DMS53 treated with DMSO at 0.1 percent for 48 hours (cell line): ENCODE data around the gene C4orf46.
A peak's percentile ranks its signal among the peaks of the same experiment; 100 is the strongest.
"Not testable (repeated sequence)": the region's sequence is repeated elsewhere in the genome, so short reads cannot be mapped to it uniquely, and the experiment has no call there.

Experiments used
- DNase-seq: peaks from one replicate; lab custom pipeline; 2025; ENCODE audit not compliant: unreplicated experiment; lab: John Stamatoyannopoulos, UW

The C4orf46 gene

GRCh38 chr4:158671665-158671914 lies at the start of gene C4orf46:
C4orf46 (minus strand) TSS chr4:158671887; CDS start chr4:158671801, 86 bp downstream.
- no peak for DNase-seq

- DNase-seq: no peak
Observed at GRCh38 chr4:158715802-158716201, 44.1 kb upstream of the C4orf46 start.

DNA sequence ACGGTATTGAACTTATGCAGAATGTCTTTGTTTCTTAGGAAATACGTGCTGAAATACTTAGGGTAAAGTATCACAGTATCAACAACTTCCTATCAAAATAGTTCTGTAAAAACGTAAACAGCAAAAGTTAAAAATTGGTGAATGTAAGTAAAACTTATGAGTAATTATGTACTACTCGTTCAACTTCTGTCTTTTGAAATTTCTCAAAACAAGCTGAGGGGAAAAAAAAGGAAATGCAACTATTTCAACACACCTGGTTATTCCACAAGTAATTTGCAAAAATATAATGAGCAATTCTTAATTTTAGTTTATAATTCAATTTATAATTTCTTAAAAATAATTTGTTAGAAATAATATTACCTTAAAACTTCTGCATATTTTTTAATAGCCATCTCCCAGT lies 43.2 kb upstream of the C4orf46 start:
- no peak for DNase-seq

DNA sequence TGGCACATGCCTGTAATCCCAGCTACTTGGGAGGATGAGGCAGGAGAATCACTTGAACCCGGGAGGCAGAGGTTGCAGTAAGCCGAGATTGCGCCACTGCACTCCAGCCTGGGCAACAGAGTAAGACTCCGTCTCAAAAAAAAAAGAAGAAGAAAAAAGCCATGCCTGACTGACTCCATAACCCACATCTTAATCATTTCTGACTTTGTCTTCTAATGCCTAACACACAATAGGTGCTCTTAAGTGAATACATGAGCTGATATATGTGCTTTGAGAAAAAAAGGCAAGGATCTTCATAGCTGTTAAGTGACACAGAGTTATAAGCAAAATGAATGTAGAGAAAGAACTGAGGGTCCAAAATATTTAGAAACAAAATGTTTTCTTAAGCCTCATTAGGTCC lies 40.9 kb upstream of the C4orf46 start:
- DNase-seq: not testable (repeated sequence)

DNA sequence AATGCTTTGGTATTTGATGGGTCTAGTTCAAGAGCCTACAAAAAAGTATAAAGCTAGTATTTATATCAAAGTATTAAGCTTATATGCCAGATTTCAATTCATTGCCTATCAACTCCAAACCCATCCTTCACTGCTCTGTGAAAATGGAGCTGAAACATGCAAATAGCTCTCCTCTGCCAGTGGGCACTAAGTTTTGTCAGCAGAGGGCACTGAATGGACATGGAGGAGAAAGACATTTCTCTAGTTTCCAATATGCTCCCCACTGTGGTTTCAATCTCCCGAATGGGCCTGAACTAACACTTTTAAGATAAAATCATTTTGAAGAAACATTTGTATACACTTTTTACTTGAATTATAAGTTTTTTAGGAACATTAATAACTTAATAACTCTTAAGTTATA lies 39.1 kb upstream of the C4orf46 start:
- no peak for DNase-seq

DNA sequence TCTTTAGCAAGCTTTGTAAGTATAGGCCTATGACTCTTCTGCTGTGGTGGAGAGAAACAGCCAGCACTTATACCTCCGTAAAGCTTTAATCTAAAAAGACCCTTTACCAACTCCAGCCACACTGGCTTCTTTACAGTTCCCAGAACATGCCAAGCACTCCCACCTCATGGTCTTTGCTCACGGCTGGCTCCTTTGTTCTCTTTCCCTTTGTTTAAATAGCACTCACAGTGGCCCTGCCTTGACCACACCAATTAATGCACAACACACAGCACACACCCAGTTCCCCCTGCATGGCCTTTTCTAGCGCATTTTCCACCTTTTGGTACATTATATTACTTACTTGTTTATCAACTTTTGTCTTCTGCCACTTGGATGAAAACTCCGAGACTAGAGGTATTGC lies 32.6 kb upstream of the C4orf46 start:
- DNase-seq: no peak

DNA sequence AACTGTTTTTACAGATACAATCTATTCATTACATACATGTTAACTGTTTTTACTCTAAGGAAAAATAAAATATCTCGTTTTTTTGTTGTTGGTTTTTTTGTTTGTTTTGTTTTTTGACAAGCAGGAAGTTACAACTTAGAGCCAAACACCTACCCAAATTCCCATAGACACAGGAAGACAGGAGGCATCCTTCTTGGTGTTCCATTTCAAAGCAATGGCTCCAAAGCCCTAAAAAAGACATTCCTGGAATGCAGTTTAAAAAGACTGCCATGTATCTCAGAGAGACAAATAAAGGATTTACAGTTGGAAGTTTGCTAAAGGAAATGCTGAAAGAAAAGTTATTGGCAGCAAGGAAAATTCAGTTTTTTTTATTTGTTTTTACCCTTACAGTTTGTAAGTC lies 17.1 kb upstream of the C4orf46 start:
- no peak for DNase-seq

- DNase-seq: no peak
Observed at GRCh38 chr4:158682066-158682465, 10.4 kb upstream of the C4orf46 start.

GRCh38 chr4:158681629-158682028 lies 9.9 kb upstream of the C4orf46 start:
- no peak for DNase-seq

- no peak for DNase-seq
Observed at GRCh38 chr4:158678767-158679166, 7.1 kb upstream of the C4orf46 start.

DNA sequence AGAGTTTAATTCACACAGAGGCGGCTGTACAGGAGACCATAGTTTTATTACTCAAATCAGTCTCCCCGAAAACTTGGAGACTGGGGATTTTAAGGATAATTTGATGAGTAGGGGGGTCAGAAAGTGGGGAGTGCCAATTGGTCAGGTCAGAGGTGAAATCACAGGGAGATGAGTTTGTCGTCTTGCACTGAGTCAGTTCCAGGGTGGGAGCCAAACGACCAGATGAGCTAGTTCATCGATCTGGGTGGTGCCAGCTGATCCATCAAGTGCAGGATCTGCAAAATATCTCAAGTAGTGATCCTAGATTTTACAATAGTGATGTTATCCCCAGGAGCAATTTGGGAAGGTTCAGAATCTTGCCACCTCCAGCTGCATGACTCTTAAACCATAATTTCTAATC lies 4.4 kb upstream of the C4orf46 start:
- no peak for DNase-seq

- DNase-seq: no peak
Observed at GRCh38 chr4:158673633-158674032, 1.9 kb upstream of the C4orf46 start.

- DNase-seq: peak; percentile 98
Observed at GRCh38 chr4:158671915-158672806, 474 bp upstream of the C4orf46 start, which contains the start of gene ETFDH. ETFDH (plus strand) TSS chr4:158672296; CDS start chr4:158672457, 161 bp downstream.

DNA sequence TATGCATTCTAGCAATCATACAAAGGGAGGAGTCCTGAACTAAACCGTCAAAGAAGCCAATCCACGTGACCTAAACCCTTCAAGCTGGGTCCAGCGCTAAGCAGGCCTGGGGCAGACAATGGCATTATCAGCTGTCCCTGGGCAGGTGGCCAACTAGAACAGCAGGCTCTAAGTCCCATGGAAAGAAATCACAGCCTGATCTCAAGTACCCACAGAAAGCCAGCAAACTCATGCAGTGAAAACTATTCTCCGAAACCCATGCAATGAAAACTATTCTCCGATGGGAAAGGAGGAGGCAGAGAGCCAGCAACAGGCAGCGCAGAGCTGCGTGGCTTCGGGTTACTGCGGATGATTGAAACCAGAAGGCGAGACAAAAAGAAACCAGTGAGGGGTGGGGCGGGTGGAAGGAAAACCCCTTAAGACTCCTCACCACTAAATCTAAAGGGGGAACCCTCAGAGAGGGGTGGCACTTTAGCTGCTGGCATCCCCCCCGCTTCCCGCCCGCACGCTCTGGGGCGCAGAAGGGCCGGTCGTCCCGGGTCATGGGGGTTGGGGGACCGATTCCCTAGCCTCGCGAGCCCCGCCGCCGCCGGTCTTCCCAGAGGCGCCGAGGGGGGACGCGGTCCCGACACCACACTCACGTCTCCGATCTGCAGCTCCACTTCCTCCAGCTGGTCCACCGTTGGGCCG lies 567 bp downstream of the C4orf46 start:
- peak; percentile 38 for DNase-seq

DNA sequence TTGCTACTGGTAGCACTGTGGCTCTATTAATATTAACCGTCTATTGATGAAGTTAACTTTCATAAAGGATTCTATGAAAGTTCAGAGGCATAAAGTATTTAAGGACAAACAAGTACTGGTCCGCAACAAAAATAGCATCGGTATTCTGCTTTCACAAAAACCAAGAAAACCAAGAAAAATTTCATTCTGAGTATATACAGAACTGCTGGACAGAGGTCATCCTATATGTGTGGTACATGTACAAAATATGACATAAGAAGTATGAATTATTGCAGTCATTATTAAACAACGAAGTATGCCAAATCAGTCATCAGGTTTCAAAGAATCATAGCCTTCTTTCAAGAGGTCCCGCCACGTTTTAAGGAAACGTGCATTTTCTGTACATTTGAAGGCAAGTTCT lies 2.4 kb downstream of the C4orf46 start:
- DNase-seq: no peak

- DNase-seq: peak; percentile 4
Observed at GRCh38 chr4:158667651-158668198, 4.0 kb downstream of the C4orf46 start.

DNA sequence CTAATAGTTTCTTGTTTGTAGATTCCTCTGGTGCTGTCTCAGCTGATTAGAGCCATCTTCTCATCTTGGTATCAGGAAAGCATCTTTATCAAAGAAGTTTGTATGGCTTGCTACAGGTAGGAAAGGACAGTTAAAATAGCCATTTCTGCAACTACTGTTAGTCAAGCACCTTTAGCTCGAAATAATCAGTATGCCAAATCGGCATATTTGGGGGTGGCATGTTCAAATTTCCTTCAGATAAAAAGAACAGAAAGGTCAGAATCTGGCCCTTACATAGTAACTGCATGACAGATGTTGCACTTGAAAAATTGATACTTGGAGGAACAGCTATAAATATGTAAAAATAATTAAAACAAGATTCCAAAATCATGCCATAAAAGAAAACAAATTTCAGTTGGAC lies 4.8 kb downstream of the C4orf46 start:
- DNase-seq: no peak

GRCh38 chr4:158664806-158665205 lies 6.9 kb downstream of the C4orf46 start:
- DNase-seq: no peak

DNA sequence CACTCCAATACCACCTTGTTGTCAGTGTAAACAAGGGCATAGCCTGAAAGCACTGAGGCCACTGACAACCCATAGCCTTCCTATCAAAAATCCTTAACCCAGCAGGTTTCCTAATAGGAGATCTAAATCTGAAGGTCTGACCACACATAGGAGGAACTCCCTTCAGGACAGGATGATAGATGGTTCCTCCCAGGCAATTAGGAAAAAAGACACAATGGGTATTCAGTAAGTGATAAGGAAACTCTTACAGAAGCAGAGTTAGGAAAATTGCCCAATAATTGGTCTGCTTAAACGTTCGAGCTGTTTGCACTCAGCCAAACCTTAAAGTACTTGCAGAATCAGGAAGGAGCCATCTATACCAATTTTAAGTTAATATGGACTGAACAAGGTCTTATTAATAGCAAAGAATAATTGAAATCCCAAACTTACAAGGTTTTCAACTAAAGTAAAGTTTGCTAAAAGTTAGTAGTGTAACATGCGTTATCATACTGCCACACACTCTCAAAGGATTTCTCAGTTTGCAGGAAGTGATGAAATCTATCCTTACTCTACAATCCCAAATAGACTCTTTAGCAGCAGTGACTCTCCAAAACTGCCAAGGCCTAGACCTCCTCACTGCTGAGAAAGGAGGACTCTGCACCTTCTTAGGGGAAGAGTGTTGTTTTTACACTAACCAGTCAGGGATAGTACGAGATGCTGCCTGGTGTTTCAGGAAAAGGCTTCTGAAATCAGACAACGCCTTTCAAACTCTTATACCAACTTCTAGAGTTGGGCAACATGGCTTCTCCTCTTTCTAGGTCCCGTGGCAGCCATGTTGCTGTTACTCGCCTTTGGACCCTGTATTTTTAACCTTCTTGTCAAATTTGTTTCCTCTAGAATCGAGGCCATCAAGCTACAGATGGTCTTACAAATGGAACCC lies 7.7 kb downstream of the C4orf46 start:
- DNase-seq: not testable (repeated sequence)

DNA sequence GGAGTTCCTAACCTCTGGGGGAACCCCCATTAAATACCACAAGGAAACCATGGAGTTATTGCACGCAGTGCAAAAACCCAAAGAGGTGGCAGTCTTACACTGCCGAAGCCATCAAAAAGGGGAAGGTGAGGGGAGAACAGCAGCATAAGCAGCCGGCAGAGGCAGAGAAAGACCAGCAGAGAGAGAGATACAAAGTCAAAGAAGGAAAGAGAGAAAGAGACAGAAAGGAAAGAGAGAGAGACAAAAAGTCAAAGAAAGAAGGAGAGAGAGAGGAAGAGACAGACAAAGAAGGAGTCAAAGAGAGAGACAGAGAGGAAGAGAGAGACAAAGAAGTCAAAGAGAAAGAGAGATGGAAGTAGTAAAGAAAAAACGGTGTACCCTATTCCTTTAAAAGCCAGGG lies 8.4 kb downstream of the C4orf46 start:
- not testable (repeated sequence) for DNase-seq

DNA sequence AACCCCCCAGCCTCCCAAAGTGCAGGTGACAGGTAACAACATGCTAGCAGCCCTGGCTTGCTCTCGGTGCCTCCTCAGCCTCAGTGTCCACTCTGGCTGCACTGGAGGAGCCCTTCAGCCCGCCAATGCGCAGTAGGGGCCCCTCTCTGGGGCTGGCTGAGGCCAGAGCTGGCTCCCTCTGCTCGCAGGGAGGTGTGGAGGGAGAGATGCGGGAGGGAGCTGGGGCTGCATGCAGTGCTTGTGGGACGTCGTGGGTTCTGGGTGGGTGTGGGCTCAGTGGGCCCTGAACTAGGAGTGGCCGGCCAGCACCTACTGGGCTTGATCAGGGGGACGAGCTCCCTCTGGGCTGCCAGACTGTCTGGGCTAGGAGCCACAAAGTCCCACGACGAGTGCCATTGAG lies 14.4 kb downstream of the C4orf46 start:
- no peak for DNase-seq
